ENCODE results near the gene NIP7. TPM values are rescaled to one million over a fixed set of nuclear protein-coding genes. Genes with fewer than 3 reads are reported as not detected.

NIP7 gene
- total RNA-seq, 1 experiment from 2014 or later = 62.1 TPM

DNA sequence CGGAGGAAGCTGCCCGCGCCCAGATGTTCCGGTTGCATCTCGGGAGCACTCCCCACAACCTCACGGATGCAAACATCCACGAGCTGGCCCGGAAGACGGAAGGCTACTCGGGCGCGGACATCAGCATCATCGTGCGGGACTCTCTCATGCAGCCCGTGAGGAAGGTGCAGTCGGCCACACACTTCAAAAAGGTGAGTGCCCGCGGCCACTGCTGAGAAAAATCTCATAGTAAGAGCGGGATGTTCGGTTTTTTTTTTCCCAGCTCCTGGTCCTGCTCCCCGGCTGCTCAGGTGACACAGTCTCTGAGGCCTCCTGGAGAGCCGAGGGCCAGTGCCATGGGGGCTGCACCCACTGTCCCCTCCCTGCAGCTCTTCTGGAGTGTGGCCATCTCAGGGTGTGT lies 18.5 kb upstream of the NIP7 start:
- no peaks in the 10 kb centered on the region for H3K9me3 Mint-ChIP-seq (ENCODE audit: unreplicated experiment)
- H3K4me1 Mint-ChIP-seq (ENCODE audit: insufficient read depth, unreplicated experiment) = peaks cover 4% of the 10 kb centered on the region
- peaks cover 86% of the 10 kb centered on the region for H3K36me3 Mint-ChIP-seq (ENCODE audit: insufficient read depth, unreplicated experiment)
- intact Hi-C loops (cut with micrococcal nuclease) = no loop called here
- no peak overlapping the region for H3K27ac Mint-ChIP-seq (ENCODE audit: low read depth, unreplicated experiment)
- no peaks in the 10 kb centered on the region for H3K27me3 Mint-ChIP-seq (ENCODE audit: insufficient read depth, unreplicated experiment)
- BruUV-seq (replicated peaks) = no TSS peak
- POLR2A ChIA-PET = interaction anchor here (0.9 kb wide), 1 partner anchor 9 kb away, joined by 4 read pairs; the partner anchor contains the start of gene PDF
- DNase-seq (ENCODE audit: unreplicated experiment) = no peak
- TF ChIP-seq CTCF (IDR thresholded peaks at IDR 0.05; ENCODE audit: unreplicated experiment) = no peak
- CTCF ChIA-PET = interaction anchor here (0.6 kb wide), 2 partner anchors 365 to 434 kb away, joined by 3 to 5 read pairs; partner anchors contain the start of gene NOB1
- no peak overlapping the region for H3K4me3 Mint-ChIP-seq (ENCODE audit: unreplicated experiment)

GRCh38 chr16:69322343-69322742 lies 17.2 kb upstream of the NIP7 start:
- Mint-ChIP-seq H3K36me3 (ENCODE audit: insufficient read depth, unreplicated experiment) (peaks cover 86% of the 10 kb centered on the region), H3K27me3 (ENCODE audit: insufficient read depth, unreplicated experiment) (no peaks in the 10 kb centered on the region), H3K9me3 (ENCODE audit: unreplicated experiment) (no peaks in the 10 kb centered on the region), H3K27ac (ENCODE audit: low read depth, unreplicated experiment) (no peak overlapping the region), H3K4me1 (ENCODE audit: insufficient read depth, unreplicated experiment) (peaks cover 11% of the 10 kb centered on the region), H3K4me3 (ENCODE audit: unreplicated experiment) (no peak overlapping the region)
- intact Hi-C loops (cut with micrococcal nuclease) = no loop called here
- DNase-seq (ENCODE audit: unreplicated experiment) = no peak
- no TSS peak for BruUV-seq (replicated peaks)
- CTCF ChIA-PET = interaction anchor here (0.6 kb wide), 1 partner anchor 178 kb away, joined by 3 read pairs; no protein-coding TSS in a partner anchor
- POLR2A ChIA-PET = interaction anchor here (1.3 kb wide), 1 partner anchor 10 kb away, joined by 4 read pairs; no protein-coding TSS in a partner anchor
- TF ChIP-seq CTCF (IDR thresholded peaks at IDR 0.05; ENCODE audit: unreplicated experiment) = no peak

DNA sequence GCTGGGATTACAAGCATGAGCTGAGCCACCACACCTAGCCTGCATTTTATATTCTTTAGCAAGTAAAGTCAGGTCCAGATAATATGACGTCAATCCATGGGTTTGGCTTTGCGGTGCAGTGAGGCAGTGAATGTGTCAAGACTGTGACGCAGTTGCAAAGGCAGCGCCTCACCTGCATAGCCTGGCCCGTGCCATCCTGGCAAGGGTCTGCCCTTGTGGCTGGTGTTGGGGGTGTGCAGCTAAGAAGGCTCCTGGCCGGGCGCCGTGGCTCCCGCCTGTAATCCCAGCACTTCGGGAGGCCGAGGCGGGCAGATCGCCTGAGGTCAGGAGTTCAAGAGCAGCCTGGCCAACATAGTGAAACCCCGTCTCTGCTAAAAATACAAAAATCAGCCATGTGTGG lies 16.2 kb upstream of the NIP7 start:
- POLR2A ChIA-PET = interaction anchor here (0.8 to 1.3 kb wide), 3 partner anchors 9 to 11 kb away, joined by 3 to 4 read pairs (median 3); no protein-coding TSS in a partner anchor
- intact Hi-C loops (cut with micrococcal nuclease) = no loop called here
- BruUV-seq (replicated peaks) = no TSS peak
- Mint-ChIP-seq H3K27me3 (ENCODE audit: insufficient read depth, unreplicated experiment) (no peaks in the 10 kb centered on the region), H3K4me3 (ENCODE audit: unreplicated experiment) (no peak overlapping the region), H3K27ac (ENCODE audit: low read depth, unreplicated experiment) (peak overlapping the region; percentile 23), H3K36me3 (ENCODE audit: insufficient read depth, unreplicated experiment) (peaks cover 86% of the 10 kb centered on the region), H3K4me1 (ENCODE audit: insufficient read depth, unreplicated experiment) (peaks cover 13% of the 10 kb centered on the region), H3K9me3 (ENCODE audit: unreplicated experiment) (no peaks in the 10 kb centered on the region)
- CTCF ChIA-PET = interaction anchor here (0.6 to 2.5 kb wide), 2 partner anchors 11 to 198 kb away, joined by 3 to 15 read pairs; partner anchors contain the start of gene VPS4A
- TF ChIP-seq CTCF (IDR thresholded peaks at IDR 0.05; ENCODE audit: unreplicated experiment) = no peak
- DNase-seq (ENCODE audit: unreplicated experiment) = no peak

GRCh38 chr16:69324013-69324531 lies 15.5 kb upstream of the NIP7 start:
- no peak overlapping the region for H3K4me3 Mint-ChIP-seq (ENCODE audit: unreplicated experiment)
- CTCF ChIA-PET = interaction anchor here (0.6 to 2.5 kb wide), 4 partner anchors 12 to 199 kb away, joined by 3 to 15 read pairs (median 4); partner anchors contain the start of gene VPS4A
- H3K9me3 Mint-ChIP-seq (ENCODE audit: unreplicated experiment) = no peaks in the 10 kb centered on the region
- no peak for DNase-seq (ENCODE audit: unreplicated experiment)
- POLR2A ChIA-PET = interaction anchor here (0.7 to 1.2 kb wide), 2 partner anchors 9 to 191 kb away, joined by 3 to 4 read pairs; no protein-coding TSS in a partner anchor
- peaks cover 20% of the 10 kb centered on the region for H3K4me1 Mint-ChIP-seq (ENCODE audit: insufficient read depth, unreplicated experiment)
- H3K27me3 Mint-ChIP-seq (ENCODE audit: insufficient read depth, unreplicated experiment) = no peaks in the 10 kb centered on the region
- H3K27ac Mint-ChIP-seq (ENCODE audit: low read depth, unreplicated experiment) = peak overlapping the region; percentile 23
- intact Hi-C loops (cut with micrococcal nuclease) = no loop called here
- peaks cover 88% of the 10 kb centered on the region for H3K36me3 Mint-ChIP-seq (ENCODE audit: insufficient read depth, unreplicated experiment)
- no TSS peak for BruUV-seq (replicated peaks)
- TF ChIP-seq CTCF (IDR thresholded peaks at IDR 0.05; ENCODE audit: unreplicated experiment) = no peak

Measured in MCF 10A (cell line).